NCI-H345 (cell line): ENCODE measurements around the gene ZYX.
"Not testable (repeated sequence)": the region's sequence is repeated elsewhere in the genome, so short reads cannot be mapped to it uniquely, and the experiment has no call there.

Experiments used
- DNase-seq: peaks from one replicate; lab custom pipeline; 2025; lab: John Stamatoyannopoulos, UW

Gene ZYX

DNA sequence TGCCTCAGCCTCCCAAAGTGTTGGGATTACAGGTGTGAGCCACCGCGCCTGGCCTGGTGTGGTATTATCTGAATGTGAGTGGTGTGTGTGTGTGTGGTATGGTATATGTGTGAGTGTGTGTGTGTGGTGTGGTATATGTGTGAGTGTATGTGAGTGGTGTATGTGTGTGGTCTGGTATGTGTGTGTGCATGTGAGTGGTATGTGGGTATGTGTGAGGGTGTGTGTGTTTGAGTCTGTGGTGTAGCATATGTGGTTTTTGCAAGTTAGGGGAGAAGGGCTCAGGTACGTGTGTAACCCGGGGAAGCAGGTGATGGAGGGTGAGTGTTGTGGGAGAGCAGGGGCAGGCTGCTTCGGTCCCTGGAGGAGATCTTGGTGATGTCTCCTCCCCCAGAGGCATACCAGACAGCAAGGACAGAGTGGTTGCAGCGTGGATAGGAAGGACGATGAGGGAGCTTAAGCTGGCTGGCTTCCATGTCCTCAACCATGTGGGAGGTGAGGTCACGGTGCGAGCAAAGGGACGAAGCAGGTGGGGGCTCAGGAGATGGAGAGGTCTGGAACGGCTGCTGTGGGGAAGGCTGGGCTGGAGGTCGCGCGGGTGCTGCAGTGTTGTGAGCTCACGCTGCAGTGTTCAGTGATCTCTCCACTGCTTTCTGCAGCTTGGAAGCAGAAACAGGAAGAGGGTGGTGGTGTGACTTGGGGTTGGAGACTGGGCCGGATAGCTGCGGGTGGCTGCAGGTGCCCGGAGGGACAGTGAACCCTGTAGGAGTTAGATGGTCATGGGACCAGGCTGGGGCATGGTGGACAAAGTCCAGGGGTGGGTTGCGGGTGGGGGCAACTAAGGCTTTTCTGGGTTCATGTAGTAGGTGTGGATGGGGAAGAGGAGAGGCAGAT is 5.0 kb downstream of the ZYX start:
- no peak for DNase-seq

- DNase-seq, result no peak
Measured at GRCh38 chr7:143387156-143387975, 6.2 kb downstream of the ZYX start.

DNA sequence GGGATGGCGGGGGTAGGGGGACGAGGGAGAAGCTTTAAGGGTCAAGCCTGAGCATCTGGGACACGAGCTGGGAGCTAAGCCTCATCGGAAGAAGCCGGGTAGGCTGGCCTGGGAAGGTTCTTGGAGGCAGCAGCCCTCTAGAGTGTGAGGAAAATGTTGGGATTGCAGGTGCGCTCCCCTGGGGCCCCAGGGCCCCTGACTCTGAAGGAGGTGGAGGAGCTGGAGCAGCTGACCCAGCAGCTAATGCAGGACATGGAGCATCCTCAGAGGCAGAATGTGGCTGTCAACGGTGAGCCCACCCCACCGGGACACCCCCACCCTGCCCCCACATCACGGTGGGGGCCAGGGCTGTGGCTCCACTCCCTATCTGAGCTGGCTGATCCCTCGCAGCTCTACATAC is 6.9 kb downstream of the ZYX start:
- DNase-seq, result no peak

- no peak for DNase-seq
Measured at GRCh38 chr7:143388491-143389101, 7.5 kb downstream of the ZYX start.

DNA sequence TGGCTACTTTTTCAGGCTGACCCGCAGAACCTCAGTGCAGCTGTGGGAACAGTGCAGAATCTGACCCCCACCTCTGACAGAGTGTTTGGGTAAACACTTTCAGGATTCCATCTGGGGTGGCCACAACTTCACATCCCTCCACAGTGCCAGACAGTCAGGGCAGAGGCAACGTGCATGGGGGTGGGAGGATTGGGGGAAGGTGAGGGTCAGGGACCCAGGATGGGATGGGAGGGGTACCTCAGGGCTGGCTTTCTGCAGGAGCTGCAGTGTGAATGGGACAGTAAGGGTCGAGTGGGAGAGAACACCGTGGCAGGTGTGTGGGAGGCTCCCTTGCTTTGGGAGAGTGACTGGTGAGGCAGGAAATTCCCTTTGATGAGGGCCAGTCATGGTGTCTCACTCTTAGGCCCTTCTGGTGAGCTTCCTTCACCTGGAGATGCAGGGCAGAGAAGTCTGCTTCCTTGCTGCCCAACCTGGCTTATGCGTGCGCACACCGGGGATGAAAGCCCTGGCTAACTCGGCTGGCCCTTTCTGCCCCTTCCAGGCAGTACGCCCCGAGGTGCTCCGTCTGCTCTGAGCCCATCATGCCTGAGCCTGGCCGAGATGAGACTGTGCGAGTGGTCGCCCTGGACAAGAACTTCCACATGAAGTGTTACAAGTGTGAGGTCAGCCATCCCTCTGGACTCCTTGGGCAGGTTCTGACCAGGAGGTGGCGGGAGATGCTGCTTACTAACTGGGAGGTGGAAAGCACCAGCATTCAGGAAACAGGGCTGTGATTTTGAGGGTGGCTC is 8.4 kb downstream of the ZYX start:
- no peak for DNase-seq

GRCh38 chr7:143390104-143390772 is 9.1 kb downstream of the ZYX start:
- no peak for DNase-seq

GRCh38 chr7:143390773-143391317 is 9.7 kb downstream of the ZYX start:
- DNase-seq, result no peak

DNA sequence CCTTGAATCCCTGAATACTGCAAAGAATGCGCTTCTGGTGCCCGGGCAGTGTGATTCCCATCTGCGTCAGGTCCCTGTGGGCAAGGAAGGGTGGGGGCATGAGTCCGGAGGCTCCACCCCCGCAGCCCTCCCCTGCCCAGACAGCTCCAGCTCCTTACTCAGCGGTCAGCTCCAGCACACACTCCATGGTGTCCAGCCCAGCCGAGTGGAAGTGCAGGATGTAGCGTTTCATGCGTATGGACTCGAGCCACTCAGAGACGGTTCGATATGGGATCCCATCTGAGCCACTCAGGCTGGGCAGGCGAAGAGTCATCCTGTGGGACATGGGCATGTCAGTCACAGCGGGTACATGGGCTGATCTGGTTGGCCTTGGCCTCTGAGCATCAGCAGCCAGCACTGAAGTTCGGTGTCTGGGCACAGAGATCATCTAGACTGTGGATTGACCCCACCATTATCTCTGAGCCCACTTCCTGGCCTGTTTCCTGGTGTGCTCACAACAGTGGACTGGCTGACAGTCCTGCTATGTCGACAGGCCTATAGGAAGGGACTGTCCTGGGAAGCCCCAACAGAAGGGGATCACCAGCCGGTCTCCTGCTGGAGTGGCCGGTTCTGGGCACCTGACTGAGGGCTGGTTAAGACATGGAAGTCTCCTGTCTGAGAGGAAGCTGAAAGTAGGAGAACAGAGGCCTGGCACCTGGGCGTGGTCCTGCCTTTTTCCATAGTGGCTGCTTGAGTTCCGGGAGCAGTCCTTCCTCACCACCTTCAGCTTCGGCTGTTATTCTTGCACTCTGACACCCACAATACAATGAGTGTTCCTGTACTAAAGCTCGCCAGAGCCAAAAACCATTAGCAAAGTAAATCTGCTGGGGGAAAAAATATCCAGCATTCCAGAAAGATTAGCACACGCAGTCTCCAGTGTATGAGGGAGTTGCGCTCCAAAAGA is 10.6 kb downstream of the ZYX start:
- no peak for DNase-seq

- not testable (repeated sequence) for DNase-seq
Measured at GRCh38 chr7:143392427-143392826, 11.3 kb downstream of the ZYX start.

DNA sequence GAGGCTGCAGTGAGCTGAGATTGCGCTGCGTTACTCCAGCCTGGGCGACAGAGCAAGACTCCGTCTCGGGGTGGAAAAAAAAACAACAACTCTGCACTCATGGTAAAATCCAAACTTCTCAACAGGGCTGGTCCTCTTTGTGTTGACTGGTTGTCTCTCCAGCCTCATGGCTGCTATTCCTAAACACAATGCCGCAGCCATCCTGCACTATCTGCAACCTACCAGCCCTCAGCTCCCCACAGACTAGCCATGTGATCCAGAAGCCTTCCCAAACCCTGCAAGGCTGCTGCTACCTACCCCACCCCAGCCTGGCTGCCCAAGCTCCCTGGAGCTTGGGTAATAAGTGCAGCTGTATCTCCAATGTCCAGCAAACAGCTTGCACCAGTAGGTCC is 11.7 kb downstream of the ZYX start:
- no peak for DNase-seq

GRCh38 chr7:143393267-143394041 is 12.3 kb downstream of the ZYX start:
- no peak for DNase-seq

DNA sequence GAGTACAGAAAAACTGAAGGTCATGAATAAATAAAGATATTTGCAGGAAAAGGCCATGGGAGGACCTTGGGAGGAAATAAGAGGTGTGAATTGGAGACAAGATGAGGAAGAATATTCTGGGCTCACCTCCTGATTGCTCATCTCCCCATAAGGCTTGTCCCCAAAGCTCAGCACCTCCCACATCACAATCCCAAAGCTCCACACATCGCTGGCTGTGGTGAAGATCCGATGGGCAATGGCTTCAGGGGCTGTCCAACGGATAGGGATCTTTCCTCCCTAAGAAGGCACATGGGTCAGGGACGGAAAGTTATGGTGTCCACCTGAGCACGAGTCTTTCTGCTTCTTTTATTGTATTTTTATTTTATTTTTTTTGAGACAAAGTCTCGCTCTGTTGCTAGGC is 12.9 kb downstream of the ZYX start:
- DNase-seq, result no peak

- DNase-seq, result no peak
Measured at GRCh38 chr7:143394777-143395176, 13.6 kb downstream of the ZYX start.

- peak; percentile 18 for DNase-seq
Measured at GRCh38 chr7:143395187-143396149, 14.3 kb downstream of the ZYX start.

DNA sequence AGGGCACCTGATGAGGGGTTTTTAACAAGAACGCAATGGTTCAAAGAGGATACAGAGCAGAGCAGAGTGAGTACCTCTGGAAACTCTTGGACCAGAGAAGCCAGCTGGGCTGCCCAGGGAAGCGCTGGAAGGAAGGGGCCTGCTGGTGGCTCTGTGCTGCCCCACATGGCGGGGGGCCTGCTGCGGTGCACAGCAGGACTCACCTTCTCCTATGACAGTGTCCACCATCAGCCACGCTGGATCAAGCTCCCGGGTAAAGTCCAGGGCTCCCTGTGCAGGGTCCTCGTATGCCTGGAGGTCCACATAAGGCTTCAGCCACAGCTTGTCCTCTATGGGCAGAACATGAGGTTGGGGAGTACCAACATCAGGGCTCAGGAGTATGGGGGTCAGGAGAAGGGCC is 15.0 kb downstream of the ZYX start:
- DNase-seq, result no peak

GRCh38 chr7:143396625-143397556 is 15.7 kb downstream of the ZYX start:
- no peak for DNase-seq
